Measurements from ENCODE around the gene ARL3. TPM values are rescaled to one million over a fixed set of nuclear protein-coding genes. Genes with fewer than 3 reads are reported as not detected.
"Not testable (repeated sequence)": the region's sequence is repeated elsewhere in the genome, so short reads cannot be mapped to it uniquely, and the experiment has no call there.

Gene ARL3
- polyA plus RNA-seq, 5 donors, result 20.5 to 23.5 (median 22.6) TPM

DNA sequence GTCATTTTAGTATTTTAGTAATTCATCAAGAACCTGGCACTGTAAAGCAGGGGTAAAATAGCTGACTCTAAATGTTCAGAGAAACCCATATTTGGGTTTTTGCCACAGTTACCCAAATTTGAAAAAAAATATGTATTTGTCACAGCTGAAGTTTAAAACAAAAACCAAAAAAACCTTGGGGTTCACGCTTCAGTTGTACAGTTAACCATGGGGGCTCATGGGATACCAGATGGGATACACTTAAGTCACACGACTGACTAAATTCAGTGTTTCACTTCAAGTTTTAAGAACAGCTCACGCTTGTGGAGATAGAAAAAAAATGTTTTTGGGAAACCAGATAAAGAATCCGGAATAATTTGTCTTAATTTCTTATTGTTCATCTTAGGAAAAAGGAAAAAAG is 2.1 kb downstream of the ARL3 start:
- DNase-seq, result no peak

DNA sequence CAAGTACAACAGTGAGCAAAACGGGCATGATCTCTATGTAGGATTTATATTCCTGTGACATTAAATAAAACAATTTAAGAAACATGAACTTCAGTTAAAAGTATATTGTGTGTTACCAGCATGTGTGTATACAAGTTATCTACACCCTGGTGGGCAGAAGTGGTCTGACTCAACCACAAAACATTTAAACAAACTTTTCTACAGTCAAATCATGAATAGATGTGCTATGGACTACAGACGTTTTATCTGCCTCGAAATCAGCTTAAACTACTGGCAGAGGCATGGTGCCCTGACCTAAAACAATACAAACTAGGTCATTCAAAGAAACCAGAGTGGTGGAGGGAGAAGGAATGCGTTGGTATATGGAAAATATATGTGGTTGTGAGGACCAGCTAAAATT is 3.6 kb downstream of the ARL3 start:
- no peak for DNase-seq

DNA sequence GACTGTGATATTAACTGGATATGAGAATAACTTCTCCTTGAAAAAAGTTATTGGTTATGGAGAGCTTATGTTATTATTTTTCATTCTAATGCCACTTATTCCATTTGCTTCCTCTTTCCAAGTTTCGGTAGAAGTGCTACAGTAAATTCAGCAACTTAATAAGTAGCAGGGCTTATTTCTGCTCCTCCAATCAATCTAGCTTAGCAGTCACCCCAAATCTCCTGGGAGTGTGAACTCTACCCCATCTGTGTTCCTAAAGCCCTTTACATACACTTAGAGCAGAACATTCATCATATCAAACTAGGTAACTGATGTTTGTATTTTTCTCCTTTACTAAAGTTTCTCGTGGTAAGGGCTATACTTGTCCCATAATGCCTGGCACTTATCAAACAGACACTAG is 8.7 kb downstream of the ARL3 start:
- DNase-seq, result no peak

DNA sequence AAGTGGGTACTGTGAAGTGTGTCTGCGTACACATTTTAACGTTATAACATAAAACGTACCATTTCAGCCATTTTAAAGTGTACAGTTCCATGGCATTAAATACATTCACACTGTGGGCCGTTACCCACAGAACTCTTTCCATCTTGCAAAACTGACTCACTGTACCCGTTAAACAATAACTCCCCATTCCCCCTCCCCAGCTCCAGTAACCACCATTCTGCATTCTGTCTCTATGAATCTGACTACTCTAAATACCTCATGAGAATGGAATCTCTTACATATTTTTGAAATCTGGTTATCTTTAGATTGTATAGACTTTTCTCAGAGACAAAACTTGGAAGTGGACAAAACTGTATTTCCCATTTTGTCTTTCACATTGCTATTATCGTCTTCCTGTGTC is 9.3 kb downstream of the ARL3 start:
- DNase-seq, result no peak

DNA sequence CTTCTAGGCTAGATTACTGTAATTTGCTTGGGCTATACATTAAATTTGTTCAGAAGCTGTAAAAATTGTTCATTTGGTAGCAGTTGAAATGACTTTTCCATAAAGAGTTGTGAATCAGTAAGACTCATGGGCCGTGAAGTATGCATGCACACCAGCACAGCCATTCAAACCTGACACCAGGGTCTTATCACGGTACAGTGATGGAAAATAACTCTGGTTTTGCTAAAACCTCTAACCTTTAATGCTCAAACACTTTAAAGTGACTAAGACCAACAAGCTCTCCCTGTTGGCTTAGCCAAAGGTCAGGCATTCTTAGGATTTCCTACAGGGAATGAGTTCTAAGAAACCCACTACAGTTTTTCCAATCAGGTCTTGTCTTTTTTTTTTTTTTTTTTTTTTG is 11.5 kb downstream of the ARL3 start:
- no peak for DNase-seq

DNA sequence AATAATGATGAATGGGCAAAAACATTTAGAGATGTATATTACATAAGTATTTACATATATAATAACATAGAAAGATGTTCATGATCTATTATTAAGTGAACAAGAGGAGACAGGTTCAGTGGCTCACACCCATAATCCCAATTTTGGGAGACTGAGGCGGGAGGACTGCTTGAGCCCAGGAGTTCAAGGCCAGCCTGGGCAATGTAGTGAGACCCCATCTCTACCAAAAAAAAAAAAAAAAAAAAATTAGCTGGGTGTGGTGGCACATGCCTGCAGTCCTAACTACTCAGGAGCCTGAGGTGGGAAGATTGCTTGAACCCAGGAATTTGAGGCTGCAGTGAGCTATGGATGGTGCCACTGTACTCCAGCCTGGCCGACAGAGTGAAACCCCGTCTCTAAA is 12.4 kb downstream of the ARL3 start:
- DNase-seq, result no peak

DNA sequence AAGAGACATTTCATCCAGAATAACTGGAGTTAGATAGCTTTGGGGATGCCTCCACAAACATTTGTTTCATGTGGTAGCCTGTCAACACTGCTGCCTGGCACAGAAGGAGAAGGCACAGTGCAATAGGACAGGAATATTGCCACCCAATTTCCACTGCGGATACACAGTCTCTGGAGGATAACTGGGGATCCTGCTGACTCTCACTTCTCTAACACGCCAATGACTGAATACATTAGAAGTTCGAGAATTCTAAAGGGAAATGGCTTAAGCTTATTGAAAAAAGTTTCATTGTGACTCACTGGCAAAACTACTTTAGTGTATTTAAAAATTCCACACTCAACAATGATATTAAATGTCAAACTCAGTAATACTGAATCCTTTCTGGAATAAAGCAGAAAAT is 12.9 kb downstream of the ARL3 start:
- DNase-seq, result no peak

DNA sequence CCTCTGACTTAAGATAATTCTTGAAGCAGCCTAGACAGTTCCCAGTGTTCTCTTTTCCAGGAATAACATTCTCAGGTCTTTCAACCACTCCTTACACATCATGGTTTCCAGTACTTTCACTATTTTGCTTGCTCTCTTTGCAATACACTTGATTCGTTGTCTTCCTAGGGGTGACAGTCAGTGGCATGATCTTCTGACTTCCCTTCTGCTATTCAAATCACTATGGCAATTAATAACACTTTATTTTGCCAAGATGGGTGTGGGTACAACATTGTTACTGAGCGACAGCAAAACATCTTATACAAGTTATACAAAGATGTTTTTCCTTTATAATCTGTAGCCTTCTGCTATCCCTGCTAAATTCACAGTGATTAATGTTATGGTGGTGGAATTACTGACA is 15.3 kb downstream of the ARL3 start:
- DNase-seq, result no peak

DNA sequence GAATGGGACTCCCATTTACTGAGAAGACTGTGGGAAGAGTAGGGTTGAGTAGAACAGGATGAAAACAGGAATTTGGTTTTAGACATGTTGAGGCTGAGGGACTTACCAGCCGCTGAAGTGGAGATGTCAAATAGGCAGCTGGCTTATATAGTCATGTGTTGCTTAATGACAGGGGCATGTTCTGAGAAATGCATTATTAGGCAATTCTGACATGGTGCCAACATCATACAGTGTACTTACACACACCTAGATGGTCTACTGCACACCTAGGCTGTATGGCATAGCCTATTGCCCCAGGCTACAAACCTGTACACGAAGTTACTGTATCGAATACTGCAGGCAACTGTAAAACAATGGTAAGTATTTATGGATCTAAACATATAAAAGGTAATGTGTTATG is 17.5 kb downstream of the ARL3 start:
- no peak for DNase-seq

DNA sequence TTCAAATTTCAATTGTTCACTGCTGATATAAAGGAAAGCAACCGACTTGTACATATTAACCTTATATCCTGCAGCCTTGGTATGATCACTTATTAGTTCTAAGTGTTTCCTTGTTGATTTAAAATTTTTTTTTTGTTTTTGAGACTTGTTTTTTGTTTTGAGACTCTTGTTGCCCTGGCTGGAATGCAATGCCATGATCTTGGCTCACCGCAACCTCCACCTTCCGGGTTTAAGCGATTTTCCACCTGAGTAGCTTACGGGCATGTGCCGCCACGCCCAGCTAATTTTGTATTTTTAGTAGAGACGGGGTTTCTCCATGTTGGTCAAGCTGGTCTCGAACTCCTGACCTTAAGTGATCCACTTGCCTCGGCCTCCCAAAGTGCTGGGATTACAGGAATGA is 18.8 kb downstream of the ARL3 start:
- DNase-seq, result not testable (repeated sequence)

DNA sequence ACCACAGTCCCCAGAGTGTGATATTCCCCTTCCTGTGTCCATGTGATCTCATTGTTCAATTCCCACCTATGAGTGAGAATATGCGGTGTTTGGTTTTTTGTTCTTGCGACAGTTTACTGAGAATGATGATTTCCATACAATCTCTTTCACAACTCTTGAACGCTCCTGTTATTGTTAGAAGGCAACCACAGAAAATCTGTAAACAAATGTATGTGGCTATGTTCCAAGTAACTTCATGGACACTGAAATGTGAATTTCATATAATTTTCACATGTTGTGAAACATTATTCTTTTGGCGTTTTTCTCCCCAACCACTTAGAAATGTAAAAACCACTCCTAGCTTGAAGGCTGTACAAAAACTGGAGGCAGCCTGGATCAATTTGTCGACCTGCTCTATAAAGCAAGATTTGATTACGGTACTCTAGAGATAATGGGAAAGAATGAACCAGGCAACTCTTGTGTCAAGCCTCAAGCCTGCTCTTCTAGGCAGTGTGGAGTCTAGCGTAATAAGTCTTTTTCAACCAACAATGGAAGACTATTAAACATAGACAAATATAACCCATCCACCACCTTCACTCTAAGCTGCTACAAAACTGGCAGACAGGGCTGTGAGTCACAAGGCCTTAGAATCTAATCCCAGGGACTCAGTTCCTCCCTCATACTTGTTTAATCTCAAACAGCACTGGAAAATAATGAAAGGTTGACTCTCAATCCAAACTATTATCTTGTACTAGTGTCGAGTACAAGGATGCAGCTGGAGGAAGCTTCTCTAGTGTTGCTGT is 22.7 kb downstream of the ARL3 start:
- no peak for DNase-seq

DNA sequence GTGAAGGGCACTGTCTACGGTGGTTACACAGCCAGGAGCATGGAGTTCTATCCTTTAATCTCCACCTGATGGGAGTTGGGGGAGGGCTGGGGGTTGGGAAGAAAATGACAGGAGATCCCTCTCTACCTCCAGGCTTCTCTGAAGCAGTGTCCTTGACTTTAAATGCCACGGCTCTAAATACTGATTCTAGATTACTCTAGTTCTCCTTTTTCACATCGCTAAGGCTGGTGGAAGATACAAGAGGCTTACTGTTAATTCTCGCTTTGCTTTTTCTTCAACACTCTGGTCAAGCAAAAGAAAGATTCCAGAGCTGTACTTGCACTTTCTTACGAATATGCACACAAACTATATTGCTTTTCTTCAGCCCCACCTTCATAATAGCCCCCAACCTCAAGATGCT is 30.5 kb downstream of the ARL3 start:
- DNase-seq, result no peak

DNA sequence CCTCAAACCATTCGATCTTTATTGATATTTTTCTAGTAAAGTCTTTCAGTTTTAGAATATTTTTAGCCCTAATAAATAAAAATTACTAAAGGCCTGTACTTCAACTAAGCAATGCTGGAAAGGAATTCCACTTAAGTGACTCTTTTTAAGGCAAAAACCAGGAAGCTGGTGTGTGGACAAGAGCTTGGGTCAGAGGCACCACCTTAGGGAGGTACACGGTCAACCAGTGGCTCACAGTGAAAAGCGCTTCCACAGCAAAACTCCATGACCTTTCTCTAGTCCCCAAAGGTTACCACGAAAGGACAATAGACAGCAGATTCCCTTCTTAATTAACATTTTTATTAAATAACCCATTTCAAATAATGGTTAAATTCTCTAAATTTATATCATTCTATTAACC is 31.2 kb downstream of the ARL3 start:
- no peak for DNase-seq

DNA sequence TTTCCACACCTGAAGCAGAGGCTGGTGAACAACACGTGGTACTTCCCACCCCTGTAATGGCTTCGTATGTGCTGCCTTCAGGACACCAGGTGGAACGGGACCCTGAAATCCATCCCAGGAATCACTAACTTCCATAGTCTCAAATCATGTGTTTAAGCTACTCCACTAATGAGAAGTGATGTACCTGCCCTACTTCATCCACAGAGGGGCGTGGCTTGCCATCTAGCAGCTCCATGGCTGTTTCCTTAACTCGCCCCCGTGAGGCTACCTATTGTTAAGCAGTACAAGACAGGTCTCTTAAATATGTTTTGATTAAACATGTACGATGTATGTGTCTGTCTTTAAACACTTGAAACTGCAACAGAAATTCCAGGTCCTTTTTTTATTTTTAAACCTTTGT is 31.8 kb downstream of the ARL3 start:
- DNase-seq, result no peak

DNA sequence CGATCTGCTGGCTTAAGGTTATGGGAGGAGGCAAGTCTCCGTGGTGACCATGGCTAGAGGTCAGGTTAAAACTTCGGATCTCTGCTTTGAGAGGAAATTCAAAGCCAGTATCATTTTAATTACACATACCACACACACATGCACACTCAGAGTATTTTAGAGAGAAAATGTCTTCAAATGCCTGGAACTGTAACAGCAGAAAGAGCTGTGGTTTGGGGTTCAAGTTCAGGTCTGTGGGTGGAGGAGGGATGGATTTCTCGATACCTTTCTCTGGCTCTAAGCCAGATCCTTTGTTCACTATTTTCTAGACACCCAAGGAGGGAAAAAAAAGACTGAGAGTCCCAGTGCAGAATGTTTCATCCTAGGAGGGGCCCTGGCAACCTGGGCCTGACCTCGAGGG is 32.5 kb downstream of the ARL3 start:
- DNase-seq, result no peak

DNA sequence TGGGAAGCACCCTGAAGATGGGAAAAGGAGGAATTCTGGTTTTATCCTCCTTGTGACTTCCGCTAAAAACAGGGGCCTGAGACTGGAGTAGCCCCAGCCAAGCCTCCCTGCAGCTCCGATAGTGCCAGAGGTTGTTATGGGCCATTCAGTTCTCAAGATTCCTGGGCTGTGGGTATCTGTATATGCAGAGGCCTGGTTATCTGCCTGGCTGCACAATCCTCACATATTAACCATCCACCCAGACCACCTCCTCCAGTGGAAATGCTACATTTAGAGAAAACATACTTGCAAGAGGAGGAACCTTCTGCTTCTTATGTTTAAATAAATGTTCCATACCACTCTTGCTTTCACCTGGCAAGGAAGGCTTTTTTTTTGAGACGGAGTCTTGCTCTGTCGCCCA is 34.6 kb downstream of the ARL3 start:
- DNase-seq, result no peak

DNA sequence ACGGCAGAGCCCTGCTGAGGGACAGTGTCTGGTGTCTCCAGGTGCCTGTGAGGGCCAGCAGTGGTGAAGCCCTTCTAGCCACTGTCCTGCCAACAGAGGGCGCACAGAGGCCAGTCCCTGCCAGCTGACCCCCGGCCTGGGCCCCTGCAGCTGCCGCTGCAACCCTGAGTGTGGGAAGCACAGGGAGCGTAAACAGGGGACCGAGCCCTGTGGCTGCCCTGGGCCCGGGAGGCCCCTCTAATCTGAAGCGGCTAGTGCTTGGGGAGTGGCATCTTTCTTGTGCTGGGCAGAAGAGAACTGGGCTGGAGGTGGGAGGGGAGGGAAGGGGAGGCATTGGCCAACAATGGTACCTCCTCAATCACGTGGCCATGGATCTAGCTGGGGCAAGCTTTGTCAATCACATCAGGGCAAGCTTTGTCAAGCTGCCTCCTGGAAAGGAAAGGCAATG is 35.3 kb downstream of the ARL3 start:
- DNase-seq, result no peak

DNA sequence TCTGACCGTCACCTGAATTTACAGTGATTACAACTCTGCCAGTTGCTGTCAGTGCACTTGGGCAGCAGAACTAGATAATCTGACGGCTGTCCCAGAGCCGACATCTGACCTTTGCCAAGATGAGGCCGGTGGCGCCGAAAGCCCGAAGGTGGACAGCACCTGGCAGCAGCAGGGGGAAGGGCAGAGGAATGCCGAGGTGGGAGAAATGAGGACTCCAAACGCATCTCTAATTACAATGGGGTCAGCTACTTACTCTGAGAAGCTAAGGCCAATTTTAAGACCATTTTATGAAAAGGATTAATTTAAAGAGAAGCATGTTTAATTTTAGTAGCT is 36.2 kb downstream of the ARL3 start:
- DNase-seq, result no peak

DNA sequence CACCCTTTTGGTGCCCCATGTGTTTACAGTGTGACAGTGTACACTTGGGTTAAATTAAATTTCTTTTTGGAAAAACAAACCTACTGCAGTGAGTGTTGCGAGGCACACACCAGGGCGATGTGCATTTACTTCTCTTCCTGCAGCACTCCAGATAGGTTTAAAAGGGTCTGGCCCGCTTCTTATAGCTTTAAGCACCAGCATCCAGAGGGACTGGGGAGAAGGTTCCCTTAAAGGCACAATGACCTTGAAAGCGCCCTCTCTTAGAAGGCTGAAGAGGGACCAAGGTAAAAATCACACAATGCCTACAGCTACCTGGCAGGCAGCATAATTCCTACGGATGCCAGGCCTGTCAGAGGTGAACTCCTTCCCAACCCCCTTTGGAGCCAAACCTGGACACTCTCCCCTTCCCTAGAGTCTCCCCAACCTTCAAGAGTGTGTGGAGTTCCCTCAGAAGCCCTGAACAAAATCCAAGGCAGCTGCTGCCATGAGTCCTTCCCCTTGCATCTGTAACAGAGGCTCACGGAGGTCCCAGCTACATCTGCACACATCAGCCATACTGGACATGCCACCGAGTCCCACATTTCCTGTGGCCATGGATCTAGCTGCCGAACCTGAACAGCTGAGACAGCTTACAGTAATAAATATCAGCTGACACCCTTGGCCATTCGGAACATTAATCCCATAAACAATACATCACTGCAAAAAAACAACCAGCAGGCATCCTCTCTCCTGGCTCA is 36.7 kb downstream of the ARL3 start:
- no peak for DNase-seq

DNA sequence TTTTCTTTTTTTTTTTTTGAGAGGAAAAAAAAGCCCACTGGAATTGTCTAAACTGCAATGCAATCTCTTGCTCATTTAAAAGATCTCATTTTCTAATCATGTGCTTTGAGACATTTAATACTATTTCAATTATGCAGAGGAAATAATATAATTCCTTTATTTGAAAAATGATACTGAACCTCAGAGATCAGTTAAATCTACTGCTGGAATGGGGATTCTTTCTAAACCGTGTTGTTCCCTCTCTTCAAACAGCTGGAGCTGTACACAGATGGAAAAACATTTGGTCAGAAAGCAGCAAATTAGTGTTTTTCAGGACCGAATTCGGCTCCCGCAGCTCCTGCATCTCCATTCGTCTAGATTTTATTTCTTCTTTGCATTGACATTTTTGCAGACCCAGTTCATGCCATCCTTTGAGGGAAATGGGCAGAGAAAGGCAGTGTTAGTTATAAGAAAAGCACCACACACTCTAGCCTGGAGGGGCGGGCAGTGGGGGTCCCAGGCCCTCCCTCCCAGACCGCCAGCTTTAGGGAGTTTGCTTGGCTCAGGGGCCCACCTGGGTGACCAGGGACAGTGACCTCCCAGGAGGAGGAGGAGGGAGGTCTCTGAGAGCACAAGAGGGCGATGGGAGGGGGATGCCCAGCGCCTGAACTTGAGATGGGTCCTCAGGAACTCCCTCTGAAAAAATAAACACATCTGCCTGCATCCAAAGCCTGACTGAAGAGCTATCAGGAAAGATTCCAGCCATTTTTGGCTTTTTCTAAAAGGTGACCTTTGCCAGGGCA is 37.5 kb downstream of the ARL3 start:
- DNase-seq, result no peak

DNA sequence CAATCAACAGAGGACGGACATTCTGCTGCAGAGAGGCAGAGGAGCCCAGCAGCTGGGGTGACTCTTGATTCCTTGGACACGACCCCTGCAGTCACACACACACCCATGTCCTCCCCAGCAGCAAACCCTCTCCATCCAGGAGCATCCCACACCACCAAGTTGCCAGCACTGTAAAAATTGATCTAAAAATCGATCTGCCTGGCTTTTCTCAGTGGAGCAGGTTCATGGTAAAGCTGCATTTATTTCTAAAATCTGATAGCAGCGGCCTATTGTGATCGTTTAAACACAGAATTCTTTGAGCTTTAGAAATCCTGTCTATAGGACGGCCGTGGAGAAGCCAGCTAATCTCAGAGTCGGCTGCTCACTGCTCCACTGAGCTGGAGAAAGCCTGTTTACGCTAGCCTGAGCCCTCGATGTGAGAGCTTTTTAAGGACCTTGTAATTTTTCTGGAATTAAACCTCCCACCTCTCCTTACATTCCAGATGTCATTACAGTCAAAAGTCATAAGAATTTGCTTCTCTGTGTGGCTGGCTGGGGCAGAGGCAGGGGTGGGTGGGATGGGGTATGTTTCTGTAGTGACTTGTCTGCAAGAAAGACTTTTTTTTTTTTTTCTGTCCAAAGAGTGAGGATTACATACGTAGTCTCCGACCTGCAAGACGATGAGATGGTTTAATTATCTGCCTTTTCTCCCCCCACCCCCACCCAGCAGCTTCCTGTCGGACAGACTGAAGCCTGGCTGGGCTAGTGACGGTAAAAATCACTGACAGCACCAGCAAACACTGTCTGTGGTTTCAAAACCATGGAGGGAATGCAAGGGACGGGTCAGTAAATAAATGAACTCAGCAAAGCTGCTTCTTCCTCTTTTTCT is 38.3 kb downstream of the ARL3 start:
- DNase-seq, result no peak
